Cardiac septum (tissue), 1 donor: Measurements from ENCODE around the gene LDHAL6A. TPM values are rescaled to one million over a fixed set of nuclear protein-coding genes. Genes with fewer than 3 reads are reported as not detected.
"Not testable (repeated sequence)": the region's sequence is repeated elsewhere in the genome, so short reads cannot be mapped to it uniquely, and the experiment has no call there.

Experiments used
- DNase-seq: peaks from one replicate; pipeline ENCODE4 v3.0.0-alpha.2; 2020; ENCODE audit warnings: low spot score
- intact Hi-C: fragments of 100-400 bp; cut with DNase I; formaldehyde crosslinking; loops from one replicate; pipeline ENCODE4 v1.14.0; 2022
- long read RNA-seq: library from polyadenylated mRNA; unstranded; transcript quantifications from one replicate; pipeline ENCODE4 v2.0.0, GENCODE V29; 2021
- total RNA-seq: library from RNA; stranded (reverse); fragmentation: NEBNext Ultra II Directional; extraction: Animal tissue kit (Norgen Biotek cat#: 25700); gene quantifications from one replicate; pipeline ENCODE4 v1.2.1, GENCODE V29; 2021
- donor health status: DM: no; HTN: no; CAD: no.

The LDHAL6A gene
- total RNA-seq: not detected
- long read RNA-seq: 0 reads

- no peak for DNase-seq
- intact Hi-C loops: no loop called here
Observed at GRCh38 chr11:18455686-18456372, at the start of gene LDHAL6A. Gene LDHAL6A (plus strand): TSS chr11:18455856. CDS start chr11:18456681, 825 bp downstream.

GRCh38 chr11:18407400-18407799 lies 48.3 kb upstream of the LDHAL6A start:
- DNase-seq, intact Hi-C loops: not testable (repeated sequence)

GRCh38 chr11:18408558-18409291 lies 46.9 kb upstream of the LDHAL6A start:
- intact Hi-C loops: no loop called here
- no peak for DNase-seq

DNA sequence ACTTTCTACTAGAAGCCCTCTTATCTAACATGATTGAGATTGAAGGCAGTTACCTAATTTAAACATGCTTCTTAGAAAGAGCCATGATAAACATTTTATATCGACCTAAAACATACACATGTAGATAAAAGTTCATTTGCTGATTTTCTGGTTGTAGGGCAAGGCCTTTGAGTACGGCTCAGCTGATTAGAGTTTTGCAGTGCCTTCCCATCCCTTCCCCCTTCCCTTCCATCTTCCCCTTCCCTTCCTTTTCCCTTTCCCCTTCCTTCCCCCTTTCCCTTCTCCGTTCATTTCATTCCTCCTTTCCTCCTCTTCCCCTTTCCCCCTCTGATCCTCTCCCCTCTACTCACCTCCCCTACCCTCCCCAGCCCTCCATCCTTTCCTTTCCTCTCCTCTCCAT lies 39.2 kb upstream of the LDHAL6A start:
- intact Hi-C loops: no loop called here
- no peak for DNase-seq

DNA sequence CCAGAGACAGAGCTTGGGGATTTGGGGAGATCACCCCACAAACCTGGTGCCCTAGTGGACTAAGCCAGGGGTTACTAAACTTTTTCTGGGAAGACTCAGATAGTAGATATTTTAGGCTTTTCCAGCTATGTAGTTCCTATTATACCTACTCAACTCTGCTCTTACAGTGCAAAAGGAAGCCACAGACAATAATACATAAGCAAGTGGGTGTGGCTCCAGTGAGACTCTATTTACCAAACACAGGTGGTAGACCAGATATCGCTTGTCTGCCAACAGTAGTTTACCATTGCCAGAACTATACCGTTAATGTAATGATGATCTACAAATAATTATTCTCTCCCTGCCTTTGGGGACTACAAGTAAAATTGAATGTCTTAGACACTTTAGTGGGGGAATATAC lies 36.6 kb upstream of the LDHAL6A start:
- intact Hi-C loops: no loop called here
- DNase-seq: no peak

GRCh38 chr11:18420067-18420466 lies 35.6 kb upstream of the LDHAL6A start:
- no peak for DNase-seq
- intact Hi-C loops: no loop called here

- DNase-seq: no peak
- intact Hi-C loops: no loop called here
Observed at GRCh38 chr11:18427240-18427639, 28.4 kb upstream of the LDHAL6A start.

DNA sequence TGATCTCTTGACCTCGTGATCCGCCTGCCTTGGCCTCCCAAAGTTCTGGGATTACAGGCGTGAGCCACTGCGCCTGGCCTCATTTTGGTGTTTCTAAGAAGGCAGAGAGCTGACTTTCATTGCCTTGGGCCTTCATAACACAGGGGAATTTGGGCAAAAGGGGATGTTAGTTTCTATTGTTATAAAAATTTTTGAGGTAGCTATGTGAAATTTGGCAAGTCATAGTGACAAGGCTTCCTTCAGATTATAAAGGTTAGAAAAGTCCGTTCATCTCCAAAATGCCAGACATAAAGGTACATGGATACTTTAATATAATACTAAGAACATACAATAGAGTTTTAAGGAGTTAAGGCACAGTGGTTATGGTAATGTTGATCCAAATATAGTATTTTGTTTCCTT lies 26.3 kb upstream of the LDHAL6A start:
- no peak for DNase-seq
- intact Hi-C loops: no loop called here

GRCh38 chr11:18438691-18439090 lies 17.0 kb upstream of the LDHAL6A start:
- DNase-seq: no peak
- intact Hi-C loops: no loop called here

DNA sequence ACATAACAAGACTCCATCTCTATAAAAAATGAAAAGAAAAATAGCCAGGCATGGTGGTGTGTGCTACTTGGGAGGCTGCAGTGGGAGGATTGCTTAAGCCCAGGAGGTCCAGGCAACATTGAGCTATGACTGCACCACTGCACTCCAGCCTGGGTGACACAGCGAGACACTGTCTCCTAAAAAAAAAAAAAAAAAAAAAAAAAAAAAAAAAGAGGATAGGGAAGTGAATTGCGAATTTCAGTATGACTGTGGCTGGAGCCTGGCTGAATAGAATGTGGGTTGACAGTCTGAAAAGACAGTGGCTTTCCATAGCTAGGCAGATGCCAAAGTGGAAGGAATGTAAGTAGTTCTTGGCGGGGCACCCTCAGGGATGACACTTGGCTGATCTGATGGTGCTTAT lies 6.4 kb upstream of the LDHAL6A start:
- DNase-seq: no peak
- intact Hi-C loops: no loop called here

DNA sequence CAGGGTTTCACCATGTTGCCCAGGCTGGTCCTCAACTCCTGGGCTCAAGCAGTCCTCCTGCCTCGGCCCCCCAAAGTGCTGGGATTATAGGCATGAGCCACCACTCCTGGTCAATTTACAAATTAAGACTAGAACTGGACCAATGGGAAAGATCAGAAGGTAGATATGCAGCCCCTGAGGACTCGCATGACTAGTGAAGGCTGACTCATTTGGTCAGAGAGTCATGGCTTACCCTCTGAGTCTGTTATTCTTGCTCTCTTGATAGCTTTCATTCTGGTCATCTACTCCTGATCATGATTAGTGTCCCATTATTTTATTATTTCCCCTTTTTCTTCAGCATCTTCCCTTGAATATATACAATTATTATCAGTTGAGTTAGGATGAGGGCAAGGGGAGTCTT lies 2.7 kb upstream of the LDHAL6A start:
- intact Hi-C loops: no loop called here
- DNase-seq: no peak

- intact Hi-C loops: no loop called here
- no peak for DNase-seq
Observed at GRCh38 chr11:18457450-18457849, 1.8 kb downstream of the LDHAL6A start.

GRCh38 chr11:18459634-18460033 lies 4.0 kb downstream of the LDHAL6A start:
- DNase-seq: no peak
- intact Hi-C loops: no loop called here

DNA sequence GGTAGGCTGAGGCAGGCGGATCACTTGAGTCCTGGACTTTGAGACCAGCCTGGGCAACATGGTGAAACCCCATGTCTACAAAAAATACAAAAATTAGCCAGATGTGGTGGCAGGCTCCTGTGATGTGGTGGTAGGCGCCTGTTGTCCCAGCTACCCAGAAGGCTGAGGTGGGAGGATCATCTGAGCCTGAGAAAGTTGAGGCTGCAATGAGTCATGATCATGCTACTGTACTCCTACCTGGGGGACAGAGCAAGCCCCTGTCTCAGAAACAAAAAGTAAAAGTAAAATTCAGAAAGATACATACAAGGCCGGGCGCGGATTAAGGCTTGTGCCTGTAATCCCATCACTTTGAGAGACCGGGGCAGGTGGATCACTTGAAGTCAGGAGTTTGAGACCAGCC lies 6.3 kb downstream of the LDHAL6A start:
- DNase-seq: no peak
- intact Hi-C loops: no loop called here

- no peak for DNase-seq
- intact Hi-C loops: no loop called here
Observed at GRCh38 chr11:18463439-18463838, 7.8 kb downstream of the LDHAL6A start.

DNA sequence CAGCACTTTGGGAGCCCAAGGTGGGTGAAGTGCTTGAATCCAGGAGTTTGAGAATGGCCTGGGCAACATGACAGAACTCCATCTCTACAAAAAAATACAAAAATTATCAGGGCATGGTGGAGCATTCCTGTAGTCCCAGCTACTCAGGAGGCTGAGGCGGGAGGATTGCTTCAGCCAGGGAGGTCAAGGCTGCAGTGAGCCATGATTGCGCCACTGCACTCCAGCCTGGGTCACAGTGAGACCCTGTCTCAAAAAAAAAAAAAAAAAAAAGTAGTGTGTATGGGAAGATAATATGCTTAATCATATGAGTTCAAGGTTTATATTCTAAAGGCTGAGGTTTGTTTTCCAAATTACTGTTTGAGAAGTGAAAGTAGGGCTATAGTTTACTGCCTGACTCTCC lies 10.7 kb downstream of the LDHAL6A start:
- no peak for DNase-seq
- intact Hi-C loops: no loop called here

DNA sequence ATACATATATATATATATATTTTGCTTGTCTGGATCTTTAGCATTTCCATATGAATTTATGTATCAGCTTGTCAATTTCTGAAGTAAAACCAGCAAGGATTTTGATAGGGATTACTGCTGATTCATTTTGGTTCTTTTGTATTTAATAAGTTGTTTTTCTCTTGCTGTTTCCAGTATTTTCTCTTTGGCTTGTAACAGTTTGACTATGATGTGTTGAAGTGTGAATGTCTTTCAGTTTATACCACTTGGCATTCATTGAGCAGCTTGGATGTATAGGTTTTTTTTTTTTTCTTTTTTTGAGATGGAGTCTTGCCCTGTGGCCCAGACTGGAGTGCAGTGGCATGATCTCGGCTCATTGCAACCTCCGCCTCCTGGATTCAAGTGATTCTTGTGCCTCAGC lies 12.4 kb downstream of the LDHAL6A start:
- intact Hi-C loops: no loop called here

GRCh38 chr11:18468961-18469360 lies 13.3 kb downstream of the LDHAL6A start:
- intact Hi-C loops: no loop called here
- DNase-seq: no peak

More for the DNA sequence above, 12.4 kb downstream of the LDHAL6A start:
- no peak for DNase-seq

DNA sequence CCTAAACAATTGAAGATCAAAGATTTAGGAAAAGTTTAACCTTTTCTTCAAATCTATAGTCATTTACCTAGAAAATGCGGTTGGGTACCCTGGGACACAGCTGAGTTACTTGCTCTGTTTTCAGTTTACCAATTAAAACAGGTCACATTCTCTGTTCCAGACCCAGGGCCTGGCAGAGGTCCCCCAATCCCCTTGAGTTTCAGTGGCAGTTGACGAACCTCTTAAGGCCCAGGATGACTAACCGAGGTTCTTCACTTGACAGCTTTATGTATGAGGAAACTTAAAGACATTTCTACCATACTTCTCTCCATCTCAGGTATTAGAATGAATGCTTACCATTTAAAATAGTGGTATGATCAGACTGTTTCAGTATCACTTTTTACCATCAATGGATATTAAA lies 16.3 kb downstream of the LDHAL6A start:
- DNase-seq: no peak
- intact Hi-C loops: no loop called here

GRCh38 chr11:18472587-18472986 lies 16.9 kb downstream of the LDHAL6A start:
- intact Hi-C loops: no loop called here
- DNase-seq: no peak

- intact Hi-C loops: no loop called here
- no peak for DNase-seq
Observed at GRCh38 chr11:18479063-18479462, 23.4 kb downstream of the LDHAL6A start.
